ENCODE data around the gene DCDC2C. TPM values are rescaled to one million over a fixed set of nuclear protein-coding genes. Genes with fewer than 3 reads are reported as not detected.

The DCDC2C gene
- total RNA-seq, 1 donor from 2014 or later: 1.2 TPM

GRCh38 chr2:3768960-3769765 is 65.8 kb downstream of the DCDC2C start:
- DNase-seq (ENCODE audit: low spot score in 2 of 2): peak in 1 of 2 donors; percentile 19
- no peak for FAIRE-seq

GRCh38 chr2:3769766-3770165 is 66.4 kb downstream of the DCDC2C start:
- FAIRE-seq (no peak), DNase-seq (ENCODE audit: low spot score in 2 of 2) (no peak)

- no peak for DNase-seq (ENCODE audit: low spot score in 2 of 2)
- no peak for FAIRE-seq
These were observed 67.5 kb downstream of the DCDC2C start for GRCh38 chr2:3770724-3771415.

GRCh38 chr2:3771576-3771975 is 68.2 kb downstream of the DCDC2C start:
- FAIRE-seq: no peak
- no peak for DNase-seq (ENCODE audit: low spot score in 2 of 2)

DNA sequence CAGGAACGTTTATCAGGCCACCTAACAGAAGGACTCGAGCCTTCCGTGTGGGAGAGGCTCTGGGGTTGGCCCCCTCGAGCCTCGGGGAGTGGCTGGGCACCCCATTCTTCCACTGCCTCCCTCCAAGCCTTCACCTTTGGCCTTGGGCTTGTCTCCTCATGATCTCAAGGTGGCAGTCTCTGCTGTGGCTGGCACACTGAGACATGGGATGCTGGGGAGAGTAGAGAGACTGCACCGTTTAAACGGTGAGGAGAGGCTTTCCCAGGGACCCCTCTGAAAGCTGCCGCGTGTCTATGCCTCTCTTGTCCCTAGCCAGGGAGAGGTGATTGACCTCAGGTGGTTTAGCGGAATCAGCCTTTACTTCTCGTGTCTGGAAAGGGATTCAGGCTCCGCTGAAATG is 71.0 kb downstream of the DCDC2C start:
- no peak for FAIRE-seq

GRCh38 chr2:3776311-3776710 is 72.9 kb downstream of the DCDC2C start:
- DNase-seq (ENCODE audit: low spot score in 2 of 2) (no peak), FAIRE-seq (no peak)

More for the DNA sequence above, 71.0 kb downstream of the DCDC2C start:
- DNase-seq (ENCODE audit: low spot score in 2 of 2): no peak

DNA sequence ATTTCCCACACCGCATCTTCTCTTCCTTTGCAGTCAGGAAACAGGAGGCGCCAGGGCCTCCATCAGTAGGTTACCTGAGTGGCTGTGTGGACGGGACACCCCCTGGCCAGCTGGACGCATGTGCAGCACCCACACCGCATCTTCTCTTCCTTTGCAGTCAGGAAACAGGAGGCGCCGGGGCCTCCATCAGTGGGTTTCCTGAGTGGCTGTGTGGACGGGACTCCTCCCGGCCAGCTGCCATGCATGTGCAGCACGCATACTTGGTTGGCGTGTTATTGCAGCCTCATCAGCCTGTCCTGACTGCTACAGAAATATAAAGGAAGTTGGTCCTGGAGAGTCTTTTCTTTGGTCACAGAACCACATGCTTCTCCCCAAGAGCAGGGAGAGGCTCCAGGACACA is 74.6 kb downstream of the DCDC2C start:
- no peak for FAIRE-seq

DNA sequence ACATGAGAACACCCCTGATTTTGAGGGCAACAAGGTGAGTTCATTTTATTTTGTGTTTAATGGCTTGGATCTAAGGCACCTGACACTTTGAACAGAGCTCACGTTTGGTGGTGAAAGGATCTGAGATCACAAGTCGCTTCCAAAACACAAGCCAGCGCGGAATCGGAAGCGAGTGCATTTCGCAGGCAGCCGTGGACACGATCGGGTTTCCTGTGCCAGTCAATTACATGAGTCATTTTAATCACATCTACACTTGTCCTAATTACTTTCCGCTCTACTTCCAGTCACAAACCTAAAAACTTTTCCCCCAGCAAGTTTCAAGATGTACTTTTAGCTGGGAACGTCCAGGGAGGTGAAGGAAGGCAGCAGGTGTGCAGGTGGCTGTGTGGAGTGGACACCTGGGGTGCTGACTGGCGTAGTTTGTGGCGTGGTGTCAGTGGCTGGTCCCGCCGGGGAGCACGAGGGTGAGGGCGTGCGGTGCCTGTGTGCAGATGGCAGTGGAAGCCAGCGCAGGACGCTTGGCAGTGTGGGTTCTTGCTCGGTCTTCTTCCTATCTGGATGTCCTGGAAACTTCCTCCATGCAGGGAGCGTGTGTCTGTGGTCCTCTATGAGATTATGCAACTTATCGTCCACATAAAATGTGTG is 75.6 kb downstream of the DCDC2C start:
- no peak for DNase-seq (ENCODE audit: low spot score in 2 of 2)
- FAIRE-seq: no peak

More for the DNA sequence above, 74.6 kb downstream of the DCDC2C start:
- DNase-seq (ENCODE audit: low spot score in 2 of 2): no peak

GRCh38 chr2:3779496-3780049 is 76.2 kb downstream of the DCDC2C start:
- DNase-seq (ENCODE audit: low spot score in 2 of 2): no peak
- no peak for FAIRE-seq

DNA sequence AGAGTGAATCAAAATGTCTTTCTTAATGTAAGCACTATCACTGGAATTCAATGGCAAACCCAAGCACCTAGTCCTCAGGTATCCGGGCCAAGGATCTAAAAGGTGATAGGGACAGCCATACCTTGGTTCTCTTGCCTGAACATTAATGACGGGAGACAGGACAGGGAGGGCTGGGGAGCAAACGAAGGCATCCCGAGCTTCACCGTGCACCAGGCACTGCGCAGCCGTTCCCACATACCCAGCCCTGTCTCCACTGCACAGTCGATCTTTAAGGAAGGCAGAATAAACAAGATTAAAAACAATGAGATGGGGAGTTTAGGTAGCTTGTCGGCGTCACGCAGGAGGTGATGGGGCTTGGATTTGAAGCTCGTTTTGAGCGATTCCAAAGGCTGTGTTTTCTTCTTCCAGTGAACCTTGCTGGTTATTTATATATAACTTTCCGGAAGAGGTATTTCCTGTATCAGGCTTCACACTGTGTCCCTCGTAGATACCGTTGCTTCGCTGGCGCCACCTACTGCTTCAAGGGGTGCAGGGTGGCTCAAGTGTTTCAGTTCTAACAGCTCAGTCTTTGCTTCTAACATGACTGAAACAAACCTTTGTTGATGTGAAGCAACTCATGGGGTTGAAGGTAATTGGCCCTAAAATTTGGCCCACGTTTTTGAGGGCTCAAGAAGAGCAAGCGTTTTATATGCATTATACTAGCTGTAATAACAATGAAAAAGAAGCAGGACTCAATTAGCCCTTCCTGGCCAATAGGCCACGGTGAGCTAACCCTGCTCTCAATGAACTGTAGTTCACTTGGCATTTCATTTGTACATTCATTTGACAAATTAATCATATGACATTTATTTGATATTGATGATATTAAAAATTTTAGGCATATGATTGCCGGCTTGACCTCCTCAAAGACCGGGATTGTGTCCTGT is 77.4 kb downstream of the DCDC2C start:
- DNase-seq (ENCODE audit: low spot score in 2 of 2): peak; percentile 37 to 46
- FAIRE-seq: no peak

- FAIRE-seq (no peak), DNase-seq (ENCODE audit: low spot score in 2 of 2) (no peak)
These were observed 81.4 kb downstream of the DCDC2C start for GRCh38 chr2:3784731-3785130.

DNA sequence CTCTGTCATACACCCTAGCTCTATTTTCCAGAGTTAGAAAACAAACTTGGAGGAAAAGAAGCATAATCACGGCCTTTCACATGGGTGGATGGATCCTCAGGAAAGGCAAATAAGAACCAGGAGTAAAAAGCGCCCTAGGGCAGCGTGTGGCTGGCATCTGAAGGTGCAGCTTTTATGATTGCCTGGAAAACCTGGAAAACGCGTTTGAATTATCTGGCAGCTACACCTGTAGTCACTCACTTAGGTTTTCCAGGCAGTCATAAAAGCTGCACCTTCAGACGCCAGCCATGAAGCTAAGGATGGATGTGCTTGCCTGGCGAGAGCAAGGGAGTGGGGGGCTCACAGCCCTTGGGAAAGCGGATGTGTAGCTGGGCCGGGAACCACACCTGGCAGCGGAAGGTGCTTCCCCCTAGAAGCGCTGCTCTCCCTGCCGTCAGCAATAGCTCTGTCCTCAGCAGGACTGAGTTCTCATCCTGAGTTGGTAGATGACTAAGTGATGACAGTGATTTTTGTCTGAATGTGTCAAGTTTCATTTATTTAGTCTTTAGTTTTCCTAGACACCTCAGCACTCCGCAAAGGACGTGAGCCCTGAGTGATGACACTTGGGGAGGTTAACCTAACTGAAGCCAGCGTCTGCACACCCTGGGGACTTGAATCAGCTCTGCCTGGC is 82.0 kb downstream of the DCDC2C start:
- FAIRE-seq: no peak
- DNase-seq (ENCODE audit: low spot score in 2 of 2): no peak

DNA sequence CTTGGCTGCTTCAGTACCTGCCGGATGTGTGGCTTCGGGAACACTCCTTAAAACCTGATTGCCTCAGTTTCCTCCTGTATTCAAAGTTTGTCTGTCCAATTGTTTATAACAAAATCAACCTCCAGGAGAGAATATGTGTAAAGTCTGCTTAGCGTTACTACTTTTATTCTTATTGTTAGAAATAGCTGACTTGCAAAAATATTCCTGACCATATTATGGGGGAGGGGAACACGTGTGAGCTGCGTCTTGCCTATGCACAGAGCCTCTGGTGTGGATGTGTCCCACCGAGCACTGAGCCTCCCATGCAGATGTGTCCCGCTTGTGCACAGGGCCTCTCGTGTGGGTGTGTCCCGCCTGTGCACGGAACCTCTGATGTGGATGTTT is 82.5 kb downstream of the DCDC2C start:
- FAIRE-seq: no peak
- no peak for DNase-seq (ENCODE audit: low spot score in 2 of 2)

DNA sequence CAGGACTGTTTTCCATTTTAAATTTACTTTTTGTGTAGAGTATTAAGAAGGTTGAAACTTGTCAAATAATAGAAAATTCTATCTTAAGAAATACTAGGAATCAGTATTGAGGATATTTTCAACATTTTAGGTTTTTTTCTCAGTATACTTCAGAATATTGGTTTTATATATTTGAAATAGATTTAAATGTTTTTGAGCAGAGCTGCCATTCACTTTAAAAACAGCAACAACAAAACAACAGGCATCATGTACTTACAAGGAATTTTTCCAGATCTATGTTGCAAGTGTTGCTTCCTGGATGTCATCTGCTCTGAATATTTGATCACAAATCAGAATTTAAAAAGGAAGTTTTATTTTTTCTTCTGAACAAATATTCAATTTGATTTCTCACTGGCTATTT is 84.4 kb downstream of the DCDC2C start:
- FAIRE-seq: no peak

DNA sequence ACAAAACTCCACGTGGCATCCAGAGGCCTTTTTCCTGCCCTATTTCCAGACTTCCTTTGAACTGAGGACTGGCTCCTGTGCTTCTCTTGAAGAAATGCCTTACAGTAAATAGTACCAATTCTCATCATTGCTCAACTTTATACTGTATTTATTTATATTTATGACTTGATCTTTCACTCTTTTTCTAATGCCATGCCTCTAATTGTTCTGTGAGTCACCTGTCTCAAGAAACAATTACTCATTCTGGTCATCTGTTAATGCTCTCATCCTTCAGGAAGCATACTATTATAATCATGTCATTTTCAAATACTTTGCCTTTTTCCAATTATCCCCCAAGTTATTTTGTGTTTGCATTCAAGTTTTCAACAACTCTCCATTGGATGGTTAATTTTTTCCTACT is 85.9 kb downstream of the DCDC2C start:
- DNase-seq (ENCODE audit: low spot score in 2 of 2) (no peak), FAIRE-seq (no peak)

More for the DNA sequence above, 84.4 kb downstream of the DCDC2C start:
- DNase-seq (ENCODE audit: low spot score in 2 of 2): no peak

DNA sequence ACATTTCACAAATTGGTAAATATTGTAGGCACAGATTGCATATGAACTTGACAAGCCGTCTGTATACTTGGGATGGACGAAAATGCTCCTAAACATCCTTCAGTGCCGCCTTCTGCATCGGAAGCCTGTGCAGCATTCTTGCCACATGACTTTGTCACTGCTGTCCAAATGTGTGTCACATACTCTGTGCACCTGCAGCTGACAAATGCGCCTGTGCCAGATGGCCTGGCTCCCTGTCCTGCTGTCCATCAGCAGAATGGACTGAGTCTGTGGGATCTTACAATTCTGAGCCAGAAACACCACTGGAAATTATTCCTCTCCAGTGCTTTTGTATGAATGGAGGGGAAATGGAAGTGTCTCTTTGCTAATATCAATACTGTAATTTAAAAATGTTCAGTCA is 89.9 kb downstream of the DCDC2C start:
- no peak for DNase-seq (ENCODE audit: low spot score in 2 of 2)
- no peak for FAIRE-seq

DNA sequence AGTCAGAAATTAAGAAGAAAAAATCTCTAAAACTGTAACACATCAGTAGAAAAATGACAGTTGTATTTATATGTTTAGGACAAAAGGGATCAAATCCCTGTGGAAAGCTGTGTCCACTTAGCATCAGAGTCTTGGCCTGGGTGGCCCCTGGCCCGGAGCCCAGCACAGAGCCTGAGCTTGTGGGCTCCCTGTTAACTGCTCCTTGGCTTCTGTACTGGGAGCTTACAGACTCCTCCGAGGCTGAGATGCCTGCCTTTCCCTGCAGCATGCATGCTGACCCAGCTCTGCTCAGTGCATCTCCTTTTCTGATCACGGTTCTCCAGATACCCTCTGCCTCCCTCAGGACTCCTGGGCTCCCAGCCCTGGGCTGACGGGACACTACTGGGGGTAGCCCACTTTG is 98.1 kb downstream of the DCDC2C start:
- DNase-seq (ENCODE audit: low spot score in 2 of 2) (no peak), FAIRE-seq (no peak)

GRCh38 chr2:3805201-3805939 is 102.0 kb downstream of the DCDC2C start:
- FAIRE-seq (no peak), DNase-seq (ENCODE audit: low spot score in 2 of 2) (no peak)

DNA sequence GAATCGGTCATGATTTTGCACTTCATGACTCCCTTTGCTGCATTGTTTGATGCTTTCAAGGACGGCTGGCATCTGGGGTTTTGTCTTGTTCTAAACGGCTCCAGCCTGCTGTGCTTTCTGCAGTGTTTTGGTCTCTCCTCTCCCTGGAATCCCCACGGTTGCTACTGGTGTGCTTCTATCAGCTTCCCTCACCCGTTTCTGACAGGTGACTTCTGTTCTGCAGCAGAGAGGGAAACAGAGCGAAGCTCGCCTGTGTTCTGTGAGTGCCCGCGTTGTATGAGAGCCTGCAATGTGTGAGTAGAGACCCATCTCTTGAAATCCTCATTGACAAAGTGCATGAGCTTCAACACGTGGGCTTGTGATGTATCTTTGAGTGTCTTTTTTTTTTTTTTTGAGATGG is 102.8 kb downstream of the DCDC2C start:
- FAIRE-seq (no peak), DNase-seq (ENCODE audit: low spot score in 2 of 2) (no peak)
